HepG2 (cell line): Measurements from ENCODE around the gene AQP5. TPM values are rescaled to one million over a fixed set of nuclear protein-coding genes. Genes with fewer than 3 reads are reported as not detected.

Experiments used
- CCAR2 ChIP-seq: fragments of 200-400 bp; formaldehyde crosslinking; optimal IDR thresholded peaks from 2 replicates; pipeline ENCODE3; 2018; ENCODE audit warnings: low read depth, mild to moderate bottlenecking, low read length, moderate library complexity
- CHD4 ChIP-seq: fragments of 200-600 bp; sonication (generic); IDR thresholded peaks from 2 replicates; pipeline ENCODE4 v1.7.0; 2017; ENCODE audit warnings: mild to moderate bottlenecking, low read length, borderline replicate concordance
- HOXA5 ChIP-seq: sonication (generic); formaldehyde crosslinking; IDR thresholded peaks from 2 replicates; pipeline ENCODE4 v1.4.0; 2020; ENCODE audit warnings: missing genetic modification reagents
- HOXA7 ChIP-seq: sonication (generic); formaldehyde crosslinking; IDR thresholded peaks from 2 replicates; pipeline ENCODE4 v1.8.1; 2022; ENCODE audit warnings: mild to moderate bottlenecking, missing genetic modification reagents, moderate library complexity
- KDM5A ChIP-seq: fragments of 200-600 bp; sonication (generic); IDR thresholded peaks from 2 replicates; pipeline ENCODE4 v1.7.0; 2018; ENCODE audit warnings: antibody characterized with exemption, mild to moderate bottlenecking, low read length, borderline replicate concordance
- KLF6 ChIP-seq: IDR thresholded peaks from 2 replicates; pipeline ENCODE4 v1.8.0; 2016; ENCODE audit warnings: missing biosample characterization, missing genetic modification reagents
- MYC ChIP-seq: sonication (generic); formaldehyde crosslinking; IDR thresholded peaks from 2 replicates; pipeline ENCODE4 v1.9.0; 2021; ENCODE audit warnings: missing genetic modification reagents, borderline replicate concordance
- NONO ChIP-seq, 2 experiments: fragments of 450-650 bp in 1 of 2; sonication (generic) in 1 of 2; formaldehyde crosslinking in 1 of 2; IDR thresholded peaks in 1 of 2; conservative IDR thresholded peaks in 1 of 2; 2 replicates each; pipeline versions ENCODE4 v1.6.1 to v1.8.0; 2017 to 2022; ENCODE audit warnings: mild to moderate bottlenecking in 1 of 2, missing genetic modification reagents in 1 of 2, moderate library complexity in 1 of 2
- NR2C2 ChIP-seq: sonication (generic); formaldehyde crosslinking; IDR thresholded peaks from 2 replicates; pipeline ENCODE4 v1.4.0; 2020; ENCODE audit warnings: missing genetic modification reagents, mild to moderate bottlenecking, moderate library complexity, borderline replicate concordance
- RBM39 ChIP-seq: fragments of 200-400 bp; formaldehyde crosslinking; IDR thresholded peaks from one replicate; pipeline ENCODE4 v1.6.1; 2018; ENCODE audit warnings: antibody characterized with exemption, mild to moderate bottlenecking, low read depth, low read length; ENCODE audit not compliant: poor library complexity, severe bottlenecking
- SP5 ChIP-seq: IDR thresholded peaks from 2 replicates; pipeline ENCODE4 v1.6.1; 2016; ENCODE audit warnings: low read depth, borderline replicate concordance
- SRF ChIP-seq: IDR thresholded peaks from 2 replicates; pipeline ENCODE4 v1.6.1; 2011; ENCODE audit warnings: mild to moderate bottlenecking, low read depth, low read length, moderate library complexity
- TARDBP ChIP-seq: sonication (generic); formaldehyde crosslinking; IDR thresholded peaks from 2 replicates; pipeline ENCODE4 v1.8.0; 2022; ENCODE audit warnings: mild to moderate bottlenecking, missing genetic modification reagents
- TERF1 ChIP-seq: sonication (generic); formaldehyde crosslinking; IDR thresholded peaks from 2 replicates; pipeline ENCODE4 v1.8.0; 2022; ENCODE audit warnings: mild to moderate bottlenecking, missing genetic modification reagents, moderate library complexity
- ZNF260 ChIP-seq: sonication (generic); formaldehyde crosslinking; IDR thresholded peaks from 2 replicates; pipeline ENCODE4 v1.4.0; 2020; ENCODE audit warnings: missing genetic modification reagents, low read depth, mild to moderate bottlenecking, borderline replicate concordance
- ZNF292 ChIP-seq: sonication (generic); formaldehyde crosslinking; IDR thresholded peaks from 2 replicates; pipeline ENCODE4 v1.8.1; 2022; ENCODE audit warnings: mild to moderate bottlenecking, low read depth, missing genetic modification reagents, borderline replicate concordance
- ZNF34 ChIP-seq: sonication (generic); formaldehyde crosslinking; IDR thresholded peaks from 2 replicates; pipeline ENCODE4 v1.4.0; 2020; ENCODE audit warnings: mild to moderate bottlenecking, missing genetic modification reagents, borderline replicate concordance
- ZNF441 ChIP-seq: sonication (generic); formaldehyde crosslinking; IDR thresholded peaks from 2 replicates; pipeline ENCODE4 v1.7.0; 2021; ENCODE audit warnings: missing genetic modification reagents, borderline replicate concordance
- ZNF788 ChIP-seq: sonication (generic); formaldehyde crosslinking; IDR thresholded peaks from 2 replicates; pipeline ENCODE4 v1.5.0; 2020; ENCODE audit warnings: mild to moderate bottlenecking, missing genetic modification reagents, borderline replicate concordance
- ZNF839 ChIP-seq: sonication (generic); formaldehyde crosslinking; IDR thresholded peaks from 2 replicates; pipeline ENCODE4 v1.4.0; 2020; ENCODE audit warnings: missing genetic modification reagents, mild to moderate bottlenecking, borderline replicate concordance
- ZNF891 ChIP-seq: sonication (generic); formaldehyde crosslinking; IDR thresholded peaks from 2 replicates; pipeline ENCODE4 v1.5.0; 2020; ENCODE audit warnings: mild to moderate bottlenecking, missing genetic modification reagents
- polyA plus RNA-seq, 8 experiments: library from polyadenylated mRNA; depleted of rRNA in 3 of 8; stranded (reverse) in 7 of 8; unstranded in 1 of 8; fragments of >200 nt; fragmentation: Illumina TruSeq in 4 of 8; extraction: Trizol in 4 of 8; gene quantifications; 2 replicates each; pipeline versions ENCODE4 v1.2.1 to v1.2.3, GENCODE V29; 2011 to 2016; ENCODE audit warnings: low read depth in 4 of 8, missing spikeins in 1 of 8, mixed read lengths in 1 of 8; ENCODE audit not compliant: insufficient read depth in 1 of 8
- total RNA-seq, 5 experiments: library from RNA; depleted of rRNA; stranded (reverse); fragments of >200 nt; fragmentation: Illumina TruSeq; extraction: Trizol; gene quantifications; 2 replicates each; pipeline ENCODE4 v1.2.3, GENCODE V29; 2016; ENCODE audit warnings: low read depth in 1 of 5
- TF ChIP-seq, protein P1 (sequence below): sonication (generic); formaldehyde crosslinking; IDR thresholded peaks from 2 replicates; pipeline ENCODE4 v1.4.0; 2020; ENCODE audit warnings: missing genetic modification reagents, borderline replicate concordance
- TF ChIP-seq, protein P2 (sequence below): sonication (generic); formaldehyde crosslinking; IDR thresholded peaks from 2 replicates; pipeline ENCODE4 v1.8.0; 2022; ENCODE audit warnings: missing genetic modification reagents, mild to moderate bottlenecking, inconsistent platforms, borderline replicate concordance

AQP5 gene
- total and polyA plus RNA-seq, 2 of the 13 experiments (the other 11 are each of a cell fraction or from before 2014, with no cell fraction given) = not detected

- TF ChIP-seq TERF1 (CRISPR knock-in tag) (no peak), ZNF260 (CRISPR knock-in tag) (no peak), KLF6 (CRISPR knock-in tag) (peak; percentile 53; the same call in 1 of the 2 replicates), TARDBP (CRISPR knock-in tag) (no peak; the same call in 1 of the 2 replicates), SP5 (CRISPR knock-in tag) (peak; percentile 16; the same call in 1 of the 2 replicates), KDM5A (no peak), ZNF788 (CRISPR knock-in tag) (peak; percentile 62; the same call in 1 of the 2 replicates), HOXA7 (CRISPR knock-in tag) (no peak), CHD4 (0 out of 2 replicates have a peak, but pooled peaks have one; percentile 30), ZNF891 (CRISPR knock-in tag) (peak; percentile 75), HOXA5 (CRISPR knock-in tag) (no peak; the same call in 1 of the 2 replicates), CCAR2 (no peak), ZNF839 (0 out of 2 replicates have a peak, but pooled peaks have one; percentile 85), ZNF441 (CRISPR knock-in tag) (no peak), NONO (IDR thresholded peaks at IDR 0.05) (no peak), NONO (CRISPR knock-in tag; conservative IDR thresholded peaks at IDR 0.05) (peak; percentile 84), NR2C2 (CRISPR knock-in tag) (no peak), SRF (no peak), MYC (0 out of 2 replicates have a peak, but pooled peaks have one; percentile 46), ZNF34 (CRISPR knock-in tag) (peak; percentile 35; the same call in 1 of the 2 replicates), ZNF292 (peak; percentile 36; the same call in 1 of the 2 replicates), RBM39 (peak; percentile 68)
- TF ChIP-seq, protein P1, sequence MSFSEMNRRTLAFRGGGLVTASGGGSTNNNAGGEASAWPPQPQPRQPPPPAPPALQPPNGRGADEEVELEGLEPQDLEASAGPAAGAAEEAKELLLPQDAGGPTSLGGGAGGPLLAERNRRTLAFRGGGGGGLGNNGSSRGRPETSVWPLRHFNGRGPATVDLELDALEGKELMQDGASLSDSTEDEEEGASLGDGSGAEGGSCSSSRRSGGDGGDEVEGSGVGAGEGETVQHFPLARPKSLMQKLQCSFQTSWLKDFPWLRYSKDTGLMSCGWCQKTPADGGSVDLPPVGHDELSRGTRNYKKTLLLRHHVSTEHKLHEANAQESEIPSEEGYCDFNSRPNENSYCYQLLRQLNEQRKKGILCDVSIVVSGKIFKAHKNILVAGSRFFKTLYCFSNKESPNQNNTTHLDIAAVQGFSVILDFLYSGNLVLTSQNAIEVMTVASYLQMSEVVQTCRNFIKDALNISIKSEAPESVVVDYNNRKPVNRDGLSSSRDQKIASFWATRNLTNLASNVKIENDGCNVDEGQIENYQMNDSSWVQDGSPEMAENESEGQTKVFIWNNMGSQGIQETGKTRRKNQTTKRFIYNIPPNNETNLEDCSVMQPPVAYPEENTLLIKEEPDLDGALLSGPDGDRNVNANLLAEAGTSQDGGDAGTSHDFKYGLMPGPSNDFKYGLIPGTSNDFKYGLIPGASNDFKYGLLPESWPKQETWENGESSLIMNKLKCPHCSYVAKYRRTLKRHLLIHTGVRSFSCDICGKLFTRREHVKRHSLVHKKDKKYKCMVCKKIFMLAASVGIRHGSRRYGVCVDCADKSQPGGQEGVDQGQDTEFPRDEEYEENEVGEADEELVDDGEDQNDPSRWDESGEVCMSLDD (CRISPR knock-in tag) = no peak
- TF ChIP-seq, protein P2, sequence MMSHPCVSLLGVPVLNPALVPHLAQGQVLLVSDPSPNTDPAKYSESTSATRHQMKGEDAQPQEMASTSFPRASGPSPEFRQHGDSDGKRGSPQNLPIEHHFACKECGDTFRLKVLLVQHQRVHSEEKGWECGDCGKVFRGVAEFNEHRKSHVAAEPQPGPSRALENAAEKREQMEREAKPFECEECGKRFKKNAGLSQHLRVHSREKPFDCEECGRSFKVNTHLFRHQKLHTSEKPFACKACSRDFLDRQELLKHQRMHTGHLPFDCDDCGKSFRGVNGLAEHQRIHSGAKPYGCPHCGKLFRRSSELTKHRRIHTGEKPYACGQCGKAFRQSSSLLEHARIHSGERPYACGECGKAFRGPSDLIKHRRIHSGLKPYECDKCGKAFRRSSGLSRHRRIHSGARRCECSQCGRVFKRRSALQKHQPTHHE (CRISPR knock-in tag) = 0 out of 2 replicates have a peak, but pooled peaks have one; percentile 25
These were observed 5.5 kb downstream of the AQP5 start (continued) for GRCh38 chr12:49967042-49967776.
